ENCODE results near the gene BRAF.
"Not testable (repeated sequence)": the region's sequence is repeated elsewhere in the genome, so short reads cannot be mapped to it uniquely, and the experiment has no call there.

Gene BRAF

GRCh38 chr7:140924821-140925421, at the start of gene BRAF:
Gene BRAF, minus strand, starts transcription at chr7:140924929. Its CDS starts 226 bp downstream, at chr7:140924703.
- DNase-seq, result peak; percentile 97

DNA sequence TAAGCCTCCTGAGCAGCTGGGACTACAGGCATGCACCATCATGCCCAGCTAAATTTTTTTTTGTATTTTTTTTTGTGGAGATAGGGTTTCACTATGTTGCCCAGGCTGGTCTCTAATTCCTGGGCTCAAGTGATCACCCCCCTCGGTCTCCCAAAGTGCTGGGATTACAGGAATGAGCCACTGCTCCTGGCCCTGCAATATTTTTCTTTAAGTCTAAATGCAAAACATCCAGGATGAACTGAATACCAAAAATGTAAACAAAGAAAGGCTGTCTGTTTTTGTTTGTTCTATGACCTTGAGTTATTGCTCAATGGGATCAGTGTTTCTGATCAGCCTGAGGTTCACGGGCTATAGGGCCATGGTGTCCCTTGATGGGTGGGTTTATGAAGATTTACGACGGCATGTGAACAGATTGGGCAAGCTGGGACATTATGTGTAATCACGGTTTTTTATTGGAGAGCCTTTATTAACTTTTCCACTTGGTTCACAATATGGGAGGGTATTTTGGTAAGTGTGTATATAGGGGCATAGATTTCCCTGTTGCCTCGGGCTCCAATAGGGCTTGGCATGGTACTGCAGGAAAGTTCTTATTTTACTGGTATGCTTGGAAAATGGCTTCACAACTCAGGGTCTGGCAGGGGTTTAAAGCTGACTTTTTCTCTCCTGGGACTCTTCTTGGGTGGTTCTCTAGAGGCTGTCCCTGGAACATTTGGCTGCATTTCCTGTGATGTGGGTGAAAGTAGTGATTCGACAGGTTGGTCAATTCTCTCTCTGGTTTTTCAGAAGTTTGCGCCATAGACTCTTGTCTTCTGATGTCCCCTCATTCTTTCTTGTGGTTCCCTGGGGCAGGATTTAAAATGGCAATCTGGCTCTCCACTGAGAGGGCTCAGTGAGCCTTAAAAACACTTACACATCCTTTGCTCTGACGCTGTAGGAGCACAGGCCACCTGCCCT, 48.4 kb upstream of the BRAF start:
- peak; percentile 84 for DNase-seq

DNA sequence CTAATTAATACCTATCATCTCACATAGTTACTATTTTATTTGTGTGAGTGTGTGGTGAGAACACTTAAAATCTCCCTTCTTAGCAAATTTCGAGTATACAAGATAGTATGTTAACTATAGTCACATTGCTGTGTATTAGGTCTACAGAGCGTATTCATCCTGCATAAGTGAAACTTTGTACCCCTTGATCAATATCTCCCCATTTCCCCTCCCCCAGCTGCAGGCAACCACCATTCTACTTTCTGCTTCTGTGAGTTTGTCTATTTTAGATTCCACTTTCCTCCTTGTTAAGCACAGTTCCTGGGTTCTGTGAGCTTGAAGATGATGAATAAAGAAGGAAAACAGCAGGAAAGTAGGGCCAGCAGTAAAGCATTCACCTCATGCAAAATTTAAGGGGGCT, 47.6 kb upstream of the BRAF start:
- DNase-seq, result no peak

- DNase-seq, result no peak
Measured at GRCh38 chr7:140967438-140967837, 42.7 kb upstream of the BRAF start.

- peak; percentile 15 for DNase-seq
Measured at GRCh38 chr7:140966561-140967233, 42.0 kb upstream of the BRAF start.

GRCh38 chr7:140961117-140961516, 36.4 kb upstream of the BRAF start:
- DNase-seq, result no peak

GRCh38 chr7:140956997-140957396, 32.3 kb upstream of the BRAF start:
- DNase-seq, result not testable (repeated sequence)

GRCh38 chr7:140945940-140946339, 21.2 kb upstream of the BRAF start:
- DNase-seq, result no peak

DNA sequence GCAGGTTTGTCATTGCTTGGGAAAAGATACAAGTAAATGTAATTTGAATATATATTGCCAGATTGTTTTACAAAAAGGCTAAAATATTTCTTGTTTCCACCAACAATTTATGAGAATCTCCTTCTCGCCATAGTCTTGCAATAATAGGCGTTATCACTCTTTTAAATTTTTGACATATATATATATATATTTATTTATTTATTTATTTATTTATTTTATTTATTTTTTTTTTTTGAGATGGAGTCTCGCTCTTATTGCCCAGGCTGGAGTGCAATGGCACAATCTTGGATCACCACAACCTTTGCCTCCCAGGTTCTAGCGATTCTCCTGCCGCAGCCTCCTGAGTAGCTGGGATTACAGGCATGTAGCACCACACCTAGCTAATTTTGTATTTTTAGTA, 17.5 kb upstream of the BRAF start:
- DNase-seq, result not testable (repeated sequence)

DNA sequence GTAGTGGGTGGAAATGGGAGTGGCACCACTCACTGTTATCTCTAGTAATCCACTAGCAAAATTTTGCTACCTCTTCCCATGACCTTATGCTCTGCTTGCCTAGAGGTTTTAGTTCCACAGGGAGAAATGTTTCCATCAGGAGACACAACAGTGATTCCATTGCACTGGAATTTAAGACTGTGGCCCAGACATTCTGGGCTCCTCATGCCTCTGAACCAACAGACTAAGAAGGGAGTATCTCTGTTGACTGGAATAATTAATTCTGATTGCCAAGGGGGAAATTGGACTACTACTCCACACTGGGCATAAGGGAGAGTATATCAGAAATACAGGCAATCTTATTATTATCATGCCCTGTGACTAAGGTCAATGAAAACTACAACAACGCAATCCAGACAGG, 16.2 kb upstream of the BRAF start:
- DNase-seq, result no peak

- no peak for DNase-seq
Measured at GRCh38 chr7:140937702-140938264, 13.1 kb upstream of the BRAF start.

- no peak for DNase-seq
Measured at GRCh38 chr7:140928491-140929309, 4.0 kb upstream of the BRAF start.

GRCh38 chr7:140927945-140928344, 3.2 kb upstream of the BRAF start:
- not testable (repeated sequence) for DNase-seq

- no peak for DNase-seq
Measured at GRCh38 chr7:140927351-140927750, 2.6 kb upstream of the BRAF start.

DNA sequence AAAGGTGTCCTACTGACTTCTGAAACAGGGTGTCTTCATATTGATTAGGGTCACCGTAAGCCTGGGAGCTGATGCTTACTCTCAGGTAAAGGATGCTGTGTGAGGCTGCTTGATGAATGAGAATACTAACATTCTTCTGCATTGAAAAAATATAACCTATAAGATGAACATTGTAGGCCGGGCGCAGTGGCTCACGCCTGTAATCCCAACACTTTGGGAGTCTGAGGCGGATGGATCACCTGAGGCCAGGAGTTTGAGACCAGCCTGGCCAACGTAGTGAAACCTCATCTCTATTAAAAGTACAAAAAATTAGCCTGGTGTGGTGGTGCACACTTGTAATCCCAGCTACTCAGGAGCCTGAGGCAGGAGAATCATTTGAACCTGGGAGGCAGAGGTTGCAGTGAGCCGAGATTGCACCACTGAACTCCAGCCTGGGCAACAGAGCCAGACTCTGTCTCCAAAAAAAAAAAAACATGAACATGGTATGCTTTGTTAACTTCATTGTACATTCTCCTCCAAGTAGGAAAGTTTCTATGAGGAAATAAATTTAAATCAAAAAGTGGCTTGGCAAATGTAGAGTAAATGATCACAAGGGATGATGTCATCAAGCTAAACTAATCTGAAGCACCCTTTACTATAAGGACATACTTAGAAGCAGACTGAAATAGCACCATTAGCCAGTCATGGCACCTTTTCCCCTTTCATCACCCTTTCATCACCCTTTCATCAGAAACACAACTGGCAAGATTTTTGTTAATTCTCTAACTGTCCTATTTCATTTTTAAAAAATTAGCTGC, 1.5 kb upstream of the BRAF start:
- DNase-seq, result no peak

DNA sequence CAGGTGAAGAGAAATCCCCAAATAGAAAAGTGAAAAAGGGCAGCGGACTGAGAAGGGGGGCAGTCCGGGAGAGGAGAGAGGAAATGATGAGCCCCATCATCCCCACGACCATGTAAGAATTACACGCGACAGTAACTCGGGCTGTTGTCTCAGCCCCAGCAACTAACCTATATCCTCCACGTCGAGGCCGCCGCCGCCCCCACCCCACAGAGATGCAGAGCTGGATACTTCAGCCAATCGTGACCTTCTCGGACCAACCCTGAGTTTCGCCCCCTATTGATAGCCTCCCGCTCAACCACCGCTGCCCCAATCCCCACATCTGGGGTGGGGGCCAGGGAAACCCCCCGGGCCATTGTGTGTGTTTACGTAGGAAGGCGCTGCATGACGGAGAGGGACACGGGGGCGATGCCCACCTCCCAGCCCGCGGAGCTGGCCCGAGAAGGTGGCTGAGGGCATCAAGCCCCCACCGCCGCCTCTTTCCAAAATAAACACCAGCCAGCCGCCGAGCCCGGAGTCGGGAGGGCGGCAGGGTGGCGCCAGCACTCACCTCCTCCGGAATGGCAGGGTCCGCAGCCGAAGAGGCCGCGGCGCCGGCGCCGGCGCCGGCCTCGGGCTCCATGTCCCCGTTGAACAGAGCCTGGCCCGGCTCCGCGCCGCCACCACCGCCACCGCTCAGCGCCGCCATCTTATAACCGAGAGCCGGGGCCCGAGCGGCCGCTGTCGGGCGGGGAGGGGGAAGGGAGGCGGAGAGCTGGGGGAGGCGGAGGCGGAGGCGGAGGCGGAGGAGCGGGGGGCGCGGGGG, 509 bp downstream of the BRAF start:
- DNase-seq, result peak; percentile 89

GRCh38 chr7:140923358-140924006, 1.2 kb downstream of the BRAF start:
- DNase-seq, result peak; percentile 59

- no peak for DNase-seq
Measured at GRCh38 chr7:140922741-140923345, 1.9 kb downstream of the BRAF start.

DNA sequence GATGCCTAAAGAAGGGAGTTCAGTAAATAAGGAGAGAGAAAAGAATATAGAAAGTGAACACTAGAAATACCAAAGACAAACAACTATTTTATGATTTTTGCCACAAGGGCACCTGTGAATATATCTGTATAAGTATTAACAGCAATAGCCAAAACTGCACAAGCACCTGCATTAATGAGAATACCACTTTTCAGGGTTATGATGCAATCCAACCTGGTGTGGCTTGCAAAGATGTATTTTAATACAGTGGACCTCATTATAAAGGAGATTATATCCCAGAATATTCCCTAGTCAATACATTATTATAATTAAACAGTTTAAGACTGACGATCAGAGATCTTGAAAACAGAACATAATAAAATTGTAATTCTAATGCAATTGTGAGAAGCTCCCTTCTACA, 4.0 kb downstream of the BRAF start:
- DNase-seq, result no peak

DNA sequence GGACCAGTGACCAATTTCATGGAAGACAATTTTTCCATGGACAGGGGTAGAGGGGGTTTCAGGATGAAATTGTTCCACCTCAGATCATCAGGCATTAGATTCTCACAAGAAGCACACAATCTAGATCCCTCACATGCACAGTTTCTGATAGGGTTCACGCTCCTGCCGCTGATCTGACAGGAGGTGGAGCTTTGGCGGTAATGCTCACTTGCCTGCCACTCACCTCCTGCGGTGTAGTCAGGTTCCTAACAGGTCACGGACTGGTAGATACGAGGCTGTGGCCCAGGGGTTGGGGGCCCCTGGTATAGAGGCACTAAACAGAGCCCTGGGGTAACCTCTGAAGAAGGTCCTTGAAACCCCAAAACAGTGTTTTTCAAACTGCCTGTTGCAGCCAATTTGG, 6.5 kb downstream of the BRAF start:
- no peak for DNase-seq
